K562 (cell line): ENCODE data around the gene BDKRB2. TPM values are rescaled to one million over a fixed set of nuclear protein-coding genes. Genes with fewer than 3 reads are reported as not detected.

Experiments
- ATAC-seq: fragments of 200-7000 bp; cut with Tn5 transposase; 3 replicates; pipeline ENCODE4 v1.9.1; 2020; ENCODE audit warnings: moderate library complexity
- BruUV-seq: library from RNA; stranded (reverse); fragments of 400-500 nt; replicated peaks from 2 replicates; lab custom pipeline; 2021; lab: Mats Ljungman, UMichigan
- CTCF ChIA-PET: fragments of 300-600 bp; formaldehyde crosslinking; extraction: SDS; loops from one replicate; lab custom pipeline; 2021; ENCODE audit warnings: low intra/inter-chr PET ratio; lab: Yijun Ruan, JAX
- POLR2A ChIA-PET: fragments of 300-600, 350-650 bp; sonication (Branson Sonifier 250); formaldehyde crosslinking; extraction: SDS; loops from one replicate; lab custom pipeline; 2021; ENCODE audit warnings: antibody characterized with exemption, inconsistent platforms; lab: Yijun Ruan, JAX
- DNase-seq, 4 experiments: peaks; one replicate each; pipeline versions ENCODE4 v3.0.0 to v3.0.0-alpha.2; 2011 to 2018; ENCODE audit warnings: low spot score in 3 of 4, mixed read lengths in 3 of 4; ENCODE audit errors: extremely low read depth in 1 of 4
- FAIRE-seq: peaks from 2 replicates; lab custom pipeline; 2011; peaks lifted over from hg19 to GRCh38; lab: Jason Lieb, UNC
- H2AFZ ChIP-seq: 2 replicates; pipeline ENCODE4 v1.6.0; 2011; ENCODE audit warnings: low read depth, low read length, control low read depth, inconsistent platforms
- H3K27ac ChIP-seq: fragments of 200-600 bp; 3 replicates; pipeline ENCODE4 v1.8.0; 2011; ENCODE audit warnings: low read depth, mild to moderate bottlenecking, control low read depth, inconsistent platforms, low read length, moderate library complexity, mixed read lengths; ENCODE audit errors: extremely low read depth
- H3K27me3 ChIP-seq, 2 experiments: fragments of 300-600 bp in 1 of 2; 2 replicates in 1 of 2; 3 replicates in 1 of 2; pipeline versions ENCODE4 v1.6.0 to v1.8.0; 2011; ENCODE audit warnings: inconsistent platforms in 2 of 2, low read length in 2 of 2, mild to moderate bottlenecking in 1 of 2, mixed read lengths in 1 of 2, moderate library complexity in 1 of 2; ENCODE audit not compliant: control insufficient read depth in 2 of 2, insufficient read depth in 2 of 2
- H3K36me3 ChIP-seq: fragments of 300-600 bp; 3 replicates; pipeline ENCODE4 v1.8.0; 2011; ENCODE audit warnings: mild to moderate bottlenecking, low read length, inconsistent platforms; ENCODE audit not compliant: control insufficient read depth, insufficient read depth
- H3K4me1 ChIP-seq, 2 experiments: fragments of 200-600 bp in 1 of 2; replicated peaks in 1 of 2; 2 replicates in 1 of 2; 3 replicates in 1 of 2; pipeline versions ENCODE4 v1.5.1 to v1.8.0; 2011; ENCODE audit warnings: inconsistent platforms in 2 of 2, low read length in 2 of 2, mild to moderate bottlenecking in 1 of 2, mixed read lengths in 1 of 2, moderate library complexity in 1 of 2; ENCODE audit not compliant: control insufficient read depth in 2 of 2, insufficient read depth in 2 of 2
- H3K4me2 ChIP-seq: 2 replicates; pipeline ENCODE4 v1.6.1; 2011; ENCODE audit warnings: low read length, control low read depth, inconsistent platforms, mixed read lengths; ENCODE audit not compliant: insufficient read depth
- H3K4me3 ChIP-seq: fragments of 200-600 bp; sonication (generic), shearing (Covaris generic); 2 replicates; pipeline ENCODE4 v1.5.1; 2016; ENCODE audit warnings: control low read depth, inconsistent platforms
- H3K79me2 ChIP-seq: fragments of 200-600 bp; 3 replicates; pipeline ENCODE4 v1.8.0; 2011; ENCODE audit warnings: low read length, inconsistent platforms; ENCODE audit not compliant: control insufficient read depth, insufficient read depth
- H3K9ac ChIP-seq, 2 experiments: 2 replicates each; pipeline versions ENCODE4 v1.6.0 to v1.6.1; 2011; ENCODE audit warnings: low read depth in 2 of 2, low read length in 2 of 2, control low read depth in 1 of 2, inconsistent platforms in 1 of 2, mild to moderate bottlenecking in 1 of 2, mixed read lengths in 1 of 2; ENCODE audit not compliant: insufficient read depth in 1 of 2
- H3K9me1 ChIP-seq: one replicate; pipeline ENCODE4 v1.6.0; 2011; ENCODE audit warnings: inconsistent platforms, mild to moderate bottlenecking, low read length, moderate library complexity; ENCODE audit not compliant: control insufficient read depth, insufficient read depth
- H3K9me3 ChIP-seq: replicated peaks from 2 replicates; pipeline ENCODE4 v1.5.1; 2011; ENCODE audit warnings: low read depth, low read length, inconsistent platforms; ENCODE audit not compliant: control insufficient read depth, insufficient read depth
- H4K20me1 ChIP-seq: replicated peaks from 2 replicates; pipeline ENCODE4 v1.6.1; 2011; ENCODE audit warnings: low read length, inconsistent platforms, mixed read lengths; ENCODE audit not compliant: control insufficient read depth, insufficient read depth
- ARNT ChIP-seq, 2 experiments: fragments of 450-650 bp; IDR thresholded peaks; 2 replicates each; pipeline ENCODE4 v1.6.1; 2016; ENCODE audit warnings: mild to moderate bottlenecking in 1 of 2
- ATF7 ChIP-seq: fragments of 450-650 bp; IDR thresholded peaks from 2 replicates; pipeline ENCODE4 v1.7.1; 2014; ENCODE audit warnings: mild to moderate bottlenecking, moderate library complexity
- CTBP1 ChIP-seq: fragments of 450-650 bp; IDR thresholded peaks from 2 replicates; pipeline ENCODE4 v1.6.1; 2016; ENCODE audit warnings: borderline replicate concordance
- ELF2 ChIP-seq: fragments of 250-450 bp; sonication (Bioruptor Pico); IDR thresholded peaks from 2 replicates; pipeline ENCODE4 v1.5.0; 2021; ENCODE audit warnings: mild to moderate bottlenecking
- ETV1 ChIP-seq: fragments of 450-650 bp; conservative IDR thresholded peaks from 2 replicates; pipeline ENCODE4 v1.6.1; 2016; ENCODE audit warnings: missing genetic modification characterization, control low read depth, low read depth, missing compliant biosample characterization
- EWSR1 ChIP-seq: fragments of 450-650 bp; IDR thresholded peaks from 2 replicates; pipeline ENCODE4 v1.6.1; 2018; ENCODE audit warnings: borderline replicate concordance, mild to moderate bottlenecking, low read depth, moderate library complexity; ENCODE audit not compliant: partially characterized antibody
- HDAC3 ChIP-seq: fragments of 450-650 bp; IDR thresholded peaks from 2 replicates; pipeline ENCODE4 v1.6.1; 2018; ENCODE audit warnings: borderline replicate concordance, mild to moderate bottlenecking, moderate library complexity; ENCODE audit not compliant: partially characterized antibody
- HMGN3 ChIP-seq: IDR thresholded peaks from 2 replicates; pipeline ENCODE4 v1.6.1; 2011; ENCODE audit warnings: borderline replicate concordance, low read depth, mild to moderate bottlenecking, mixed read lengths, low read length; ENCODE audit not compliant: insufficient read length; ENCODE audit errors: extremely low read depth
- IRF9 ChIP-seq: fragments of 450-650 bp; IDR thresholded peaks from 2 replicates; pipeline ENCODE4 v1.6.1; 2016; ENCODE audit warnings: missing biosample characterization, missing genetic modification characterization
- PHF21A ChIP-seq: fragments of 450-650 bp; IDR thresholded peaks from 2 replicates; pipeline ENCODE4 v1.6.1; 2017; ENCODE audit warnings: low read depth, borderline replicate concordance
- SIN3B ChIP-seq: fragments of 450-650 bp; IDR thresholded peaks from 2 replicates; pipeline ENCODE4 v1.6.1; 2017; ENCODE audit warnings: low read depth, mild to moderate bottlenecking, moderate library complexity
- ZFP91 ChIP-seq: sonication (generic); formaldehyde crosslinking; IDR thresholded peaks from 2 replicates; pipeline ENCODE4 v1.8.0; 2022; ENCODE audit warnings: mild to moderate bottlenecking, missing genetic modification reagents
- ZNF140 ChIP-seq: fragments of 250-450 bp; sonication (Bioruptor Pico); IDR thresholded peaks from 2 replicates; pipeline ENCODE4 v1.8.0; 2021; ENCODE audit warnings: moderate library complexity, mild to moderate bottlenecking, inconsistent platforms
- WGBS: fragments of 100-300 bp; shearing (Covaris generic); methylation state at CpG from one replicate; pipeline ENCODE4 v1.1.6; 2016; ENCODE audit warnings: low coverage, mixed read lengths; ENCODE audit not compliant: insufficient coverage; ENCODE audit errors: missing lambda C conversion rate; 5-methylcytosine and 5-hydroxymethylcytosine counted together
- in situ Hi-C: fragments of 300-500 bp; cut with MboI; formaldehyde crosslinking; loops from 4 replicates; pipeline ENCODE4 v1.15.0; 2018; ENCODE audit warnings: inconsistent platforms, mixed read lengths
- intact Hi-C: fragments of 100-400 bp; cut with micrococcal nuclease; formaldehyde crosslinking; loops from 2 replicates; pipeline ENCODE4 v1.14.2; 2022
- polyA plus RNA-seq, 8 experiments: library from polyadenylated mRNA; depleted of rRNA in 4 of 8; stranded (reverse) in 5 of 8; unstranded in 3 of 8; fragments of >200 nt; fragmentation: Nextera tagmentation in 2 of 8; fragmentation: Illumina TruSeq in 1 of 8; extraction: Ambion mirVana in 2 of 8; extraction: Trizol in 1 of 8; gene quantifications; 2 replicates each; pipeline versions ENCODE4 v1.2.1 to v1.2.3, GENCODE V29; 2011 to 2014; ENCODE audit warnings: inconsistent platforms in 1 of 8, missing spikeins in 1 of 8
- total RNA-seq, 7 experiments: library from RNA; depleted of rRNA in 6 of 7; stranded (reverse); fragments of >200 nt in 6 of 7; fragmentation: Illumina TruSeq in 2 of 7; extraction: Trizol in 2 of 7; gene quantifications; 2 replicates each; pipeline versions ENCODE4 v1.2.1 to v1.2.3, GENCODE V29; 2011 to 2021; ENCODE audit warnings: low replicate concordance in 1 of 7
- TF ChIP-seq, protein P1 (sequence below): fragments of 450-650 bp; IDR thresholded peaks from 2 replicates; pipeline ENCODE4 v1.6.1; 2017; ENCODE audit warnings: antibody characterized with exemption, mild to moderate bottlenecking

Gene BDKRB2
- total and polyA plus RNA-seq, 9 of the 15 experiments (the other 6 are each of a cell fraction or from before 2014, with no cell fraction given), result 0.02 TPM; not detected in 8

DNA sequence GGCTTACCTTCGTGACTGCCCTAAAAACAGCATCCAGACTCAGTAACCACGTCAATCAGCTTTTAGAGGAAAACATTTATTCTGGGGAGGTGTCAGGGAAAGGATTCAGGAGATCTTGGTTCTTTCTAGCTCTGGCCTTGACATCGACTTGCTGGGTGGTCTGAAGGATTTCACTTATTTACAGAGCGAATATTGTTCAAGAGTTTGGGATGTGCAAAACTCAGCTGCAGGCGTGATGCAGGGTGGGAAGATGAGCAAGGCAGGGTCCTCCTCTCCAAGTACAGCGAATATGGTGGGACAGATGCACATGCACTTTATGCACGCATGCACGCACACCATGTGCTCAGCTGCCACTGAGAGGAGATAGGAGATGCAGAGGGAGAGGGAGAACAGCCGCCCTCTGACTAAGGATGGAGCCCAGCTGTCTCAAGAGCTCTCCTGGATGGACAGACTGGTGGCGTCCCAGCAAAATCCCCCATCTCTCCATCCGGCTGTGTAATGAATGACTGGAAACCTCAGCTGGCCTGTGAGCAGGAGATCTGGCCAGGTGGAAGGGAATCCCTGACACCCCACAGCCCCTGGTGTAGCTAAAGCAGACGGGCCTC lies 27.0 kb downstream of the BDKRB2 start:
- intact Hi-C loops (no loop called here), in situ Hi-C loops (no loop called here)
- DNase-seq (no peak), FAIRE-seq (no peak), ATAC-seq (no peak)
- Histone ChIP-seq H3K9me1 (no peaks in the 10 kb centered on the region), H3K4me1 (no peaks in the 10 kb centered on the region), H3K4me3 (no peak overlapping the region), H2AFZ (no peak overlapping the region), H3K79me2 (no peaks in the 10 kb centered on the region), H4K20me1 (no peaks in the 10 kb centered on the region), H3K36me3 (no peaks in the 10 kb centered on the region), H3K27me3 (peaks cover 4 to 45% of the 10 kb centered on the region in 2 experiments; a peak in 4 of 5 replicates), H3K27ac (no peak overlapping the region), H3K4me2 (no peak overlapping the region), H3K9me3 (no peaks in the 10 kb centered on the region), H3K9ac (no peak overlapping the region)
- ChIA-PET CTCF (no interaction called here), POLR2A (no interaction called here)
- WGBS, result under 1% methylated on average over 12 of the region's 12 CpGs
- BruUV-seq, result no TSS peak
- TF ChIP-seq ATF7 (no peak), CTBP1 (no peak), IRF9 (no peak), HDAC3 (no peak), EWSR1 (no peak), ELF2 (CRISPR knock-in tag) (no peak), HMGN3 (no peak), ZNF140 (CRISPR knock-in tag) (no peak), SIN3B (no peak), PHF21A (no peak), ETV1 (tag) (no peak), ZFP91 (no peak), ARNT (IDR thresholded peaks at IDR 0.05) (no peak)
- TF ChIP-seq, protein P1, sequence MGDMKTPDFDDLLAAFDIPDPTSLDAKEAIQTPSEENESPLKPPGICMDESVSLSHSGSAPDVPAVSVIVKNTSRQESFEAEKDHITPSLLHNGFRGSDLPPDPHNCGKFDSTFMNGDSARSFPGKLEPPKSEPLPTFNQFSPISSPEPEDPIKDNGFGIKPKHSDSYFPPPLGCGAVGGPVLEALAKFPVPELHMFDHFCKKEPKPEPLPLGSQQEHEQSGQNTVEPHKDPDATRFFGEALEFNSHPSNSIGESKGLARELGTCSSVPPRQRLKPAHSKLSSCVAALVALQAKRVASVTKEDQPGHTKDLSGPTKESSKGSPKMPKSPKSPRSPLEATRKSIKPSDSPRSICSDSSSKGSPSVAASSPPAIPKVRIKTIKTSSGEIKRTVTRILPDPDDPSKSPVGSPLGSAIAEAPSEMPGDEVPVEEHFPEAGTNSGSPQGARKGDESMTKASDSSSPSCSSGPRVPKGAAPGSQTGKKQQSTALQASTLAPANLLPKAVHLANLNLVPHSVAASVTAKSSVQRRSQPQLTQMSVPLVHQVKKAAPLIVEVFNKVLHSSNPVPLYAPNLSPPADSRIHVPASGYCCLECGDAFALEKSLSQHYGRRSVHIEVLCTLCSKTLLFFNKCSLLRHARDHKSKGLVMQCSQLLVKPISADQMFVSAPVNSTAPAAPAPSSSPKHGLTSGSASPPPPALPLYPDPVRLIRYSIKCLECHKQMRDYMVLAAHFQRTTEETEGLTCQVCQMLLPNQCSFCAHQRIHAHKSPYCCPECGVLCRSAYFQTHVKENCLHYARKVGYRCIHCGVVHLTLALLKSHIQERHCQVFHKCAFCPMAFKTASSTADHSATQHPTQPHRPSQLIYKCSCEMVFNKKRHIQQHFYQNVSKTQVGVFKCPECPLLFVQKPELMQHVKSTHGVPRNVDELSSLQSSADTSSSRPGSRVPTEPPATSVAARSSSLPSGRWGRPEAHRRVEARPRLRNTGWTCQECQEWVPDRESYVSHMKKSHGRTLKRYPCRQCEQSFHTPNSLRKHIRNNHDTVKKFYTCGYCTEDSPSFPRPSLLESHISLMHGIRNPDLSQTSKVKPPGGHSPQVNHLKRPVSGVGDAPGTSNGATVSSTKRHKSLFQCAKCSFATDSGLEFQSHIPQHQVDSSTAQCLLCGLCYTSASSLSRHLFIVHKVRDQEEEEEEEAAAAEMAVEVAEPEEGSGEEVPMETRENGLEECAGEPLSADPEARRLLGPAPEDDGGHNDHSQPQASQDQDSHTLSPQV, result no peak
